Measurements from ENCODE around the gene MRPS6.

MRPS6 gene

GRCh38 chr21:34097442-34097841 is 24.1 kb downstream of the MRPS6 start:
- no peak for TF ChIP-seq CTCF (IDR thresholded peaks at IDR 0.05; ENCODE audit: low read depth, low read length)
- H3K27me3 ChIP-seq, result no peaks in the 10 kb centered on the region
- H3K9me3 ChIP-seq, result no peaks in the 10 kb centered on the region
- H3K4me1 ChIP-seq, result no peaks in the 10 kb centered on the region
- DNase-seq, result no peak
- no peaks in the 10 kb centered on the region for H3K36me3 ChIP-seq
- H3K4me3 ChIP-seq (ENCODE audit: low read depth, low read length), result no peak overlapping the region

DNA sequence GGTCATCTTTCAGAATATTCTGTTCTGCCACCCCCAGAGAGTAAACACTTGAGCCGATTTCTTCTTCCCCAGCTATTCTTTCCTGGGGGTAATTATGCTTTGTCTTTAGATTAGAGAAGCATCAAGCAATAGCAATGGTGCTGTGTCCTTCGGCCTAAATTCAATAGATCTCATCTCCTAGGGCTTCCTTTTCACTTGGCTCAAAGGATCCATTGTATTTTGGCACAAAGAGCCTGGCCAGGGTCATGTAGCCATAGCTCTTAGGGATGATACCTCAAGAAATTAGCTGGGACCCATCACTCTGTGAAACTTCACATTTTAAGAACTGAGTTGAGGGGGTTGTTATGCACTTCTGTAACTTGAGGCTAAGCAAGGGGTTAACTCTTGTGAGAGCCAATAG is 27.0 kb downstream of the MRPS6 start:
- H3K4me3 ChIP-seq (ENCODE audit: low read depth, low read length), result no peak overlapping the region
- no peak for DNase-seq
- no peaks in the 10 kb centered on the region for H3K36me3 ChIP-seq
- no peaks in the 10 kb centered on the region for H3K9me3 ChIP-seq
- no peaks in the 10 kb centered on the region for H3K27me3 ChIP-seq
- no peaks in the 10 kb centered on the region for H3K4me1 ChIP-seq
- no peak for TF ChIP-seq CTCF (IDR thresholded peaks at IDR 0.05; ENCODE audit: low read depth, low read length)

DNA sequence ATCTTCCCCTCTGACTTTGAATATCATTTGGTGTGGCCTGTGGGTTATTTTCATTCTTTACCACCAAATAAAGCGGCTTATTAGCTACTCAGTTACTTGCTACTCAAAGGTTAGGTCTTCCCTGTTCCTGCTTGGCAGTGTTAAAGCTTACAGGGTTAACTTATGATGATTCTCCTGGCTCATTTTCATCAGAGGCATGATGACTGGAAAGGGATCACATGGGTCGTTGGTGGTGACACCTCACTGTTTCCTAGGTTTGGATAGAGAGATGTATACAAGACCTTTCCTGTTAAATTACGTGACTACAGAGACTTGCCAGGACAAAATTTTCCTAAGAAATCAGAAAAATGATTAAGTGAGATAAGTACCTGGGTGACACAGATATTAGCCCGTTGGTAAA is 27.4 kb downstream of the MRPS6 start:
- H3K4me1 ChIP-seq, result no peaks in the 10 kb centered on the region
- H3K27me3 ChIP-seq, result no peaks in the 10 kb centered on the region
- H3K4me3 ChIP-seq (ENCODE audit: low read depth, low read length), result no peak overlapping the region
- H3K36me3 ChIP-seq, result no peaks in the 10 kb centered on the region
- DNase-seq, result no peak
- TF ChIP-seq CTCF (IDR thresholded peaks at IDR 0.05; ENCODE audit: low read depth, low read length), result no peak
- H3K9me3 ChIP-seq, result no peaks in the 10 kb centered on the region

DNA sequence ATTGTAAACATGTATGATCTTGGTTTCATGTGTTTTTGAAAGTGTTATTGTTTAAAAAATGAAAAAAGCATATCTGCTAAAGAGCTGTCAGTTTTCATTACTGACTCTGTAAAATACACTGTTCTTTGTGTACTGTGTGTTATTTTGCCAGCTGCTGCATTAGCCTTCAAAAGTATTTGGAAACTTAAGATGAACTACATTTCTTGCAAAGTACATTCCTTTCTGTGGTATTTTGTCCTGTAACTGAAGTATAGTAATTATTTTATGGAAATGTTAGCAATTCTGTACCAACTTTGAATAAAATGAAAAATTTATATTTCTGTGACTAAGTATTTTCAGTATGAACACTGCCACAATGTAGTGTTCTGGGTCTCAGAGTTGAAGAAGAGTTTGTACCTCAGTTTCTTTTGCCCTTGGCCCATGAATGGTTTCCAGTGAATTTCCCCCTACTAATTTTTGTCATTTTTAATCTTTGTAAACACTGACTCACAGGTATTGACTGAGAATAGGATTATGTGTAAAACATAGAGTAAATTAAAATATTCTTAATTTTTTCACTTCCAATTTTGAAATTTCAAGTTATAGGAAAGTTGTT is 32.7 kb downstream of the MRPS6 start:
- H3K9me3 ChIP-seq, result no peaks in the 10 kb centered on the region
- H3K27me3 ChIP-seq, result no peaks in the 10 kb centered on the region
- DNase-seq, result no peak
- no peaks in the 10 kb centered on the region for H3K36me3 ChIP-seq
- H3K4me1 ChIP-seq, result no peaks in the 10 kb centered on the region
- TF ChIP-seq CTCF (IDR thresholded peaks at IDR 0.05; ENCODE audit: low read depth, low read length), result no peak
- no peak overlapping the region for H3K4me3 ChIP-seq (ENCODE audit: low read depth, low read length)

GRCh38 chr21:34107606-34108005 is 34.2 kb downstream of the MRPS6 start:
- H3K27me3 ChIP-seq, result no peaks in the 10 kb centered on the region
- H3K36me3 ChIP-seq, result no peaks in the 10 kb centered on the region
- H3K9me3 ChIP-seq, result no peaks in the 10 kb centered on the region
- TF ChIP-seq CTCF (IDR thresholded peaks at IDR 0.05; ENCODE audit: low read depth, low read length), result no peak
- DNase-seq, result no peak
- H3K4me1 ChIP-seq, result no peaks in the 10 kb centered on the region
- H3K4me3 ChIP-seq (ENCODE audit: low read depth, low read length), result no peak overlapping the region

DNA sequence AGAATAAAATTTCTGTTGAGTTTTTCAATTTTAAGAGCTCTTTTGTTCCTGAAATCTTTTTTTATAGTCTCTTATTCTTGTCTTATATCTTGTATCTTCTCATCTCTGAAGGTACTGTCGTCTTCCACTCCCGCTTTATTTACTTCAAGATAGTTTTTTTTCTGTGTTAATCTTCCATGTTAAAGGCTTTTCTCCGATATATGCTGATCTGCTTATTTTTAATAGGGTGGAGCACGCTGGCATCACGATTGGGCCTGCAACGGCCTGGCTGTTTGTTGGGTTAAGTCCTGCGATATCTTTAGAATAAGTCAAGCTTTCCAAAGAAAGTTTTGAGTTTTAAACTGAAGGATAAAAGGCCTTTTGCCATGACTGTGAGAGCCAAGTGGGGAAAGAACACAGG is 35.7 kb downstream of the MRPS6 start:
- H3K27me3 ChIP-seq, result no peaks in the 10 kb centered on the region
- no peak overlapping the region for H3K4me3 ChIP-seq (ENCODE audit: low read depth, low read length)
- H3K4me1 ChIP-seq, result no peaks in the 10 kb centered on the region
- no peak for DNase-seq
- no peak for TF ChIP-seq CTCF (IDR thresholded peaks at IDR 0.05; ENCODE audit: low read depth, low read length)
- no peaks in the 10 kb centered on the region for H3K9me3 ChIP-seq
- H3K36me3 ChIP-seq, result no peaks in the 10 kb centered on the region
